Fibroblast of peridontal ligament (primary cell): ENCODE measurements around the gene APOD.
A peak's percentile ranks its signal among the peaks of the same experiment; 100 is the strongest.

Experiments used
- DNase-seq: peaks from one replicate; pipeline ENCODE4 v3.0.0-alpha.2; 2010; ENCODE audit errors: extremely low read depth

APOD gene

GRCh38 chr3:195526492-195526891, 57.2 kb downstream of the APOD start:
- no peak for DNase-seq

- no peak for DNase-seq
These were observed 59.4 kb downstream of the APOD start for GRCh38 chr3:195524171-195524896.

- DNase-seq = peak; percentile 70
These were observed 61.3 kb downstream of the APOD start for GRCh38 chr3:195522254-195523023.
